Measurements from ENCODE around the gene RAB1A.
A peak's percentile ranks its signal among the peaks of the same experiment; 100 is the strongest.

The RAB1A gene

GRCh38 chr2:65061146-65061909 lies 68.6 kb downstream of the RAB1A start:
- DNase-seq (ENCODE audit: low read depth) = no peak

- DNase-seq (ENCODE audit: low read depth) = no peak
Observed at GRCh38 chr2:65059071-65059470, 70.8 kb downstream of the RAB1A start.

- no peak for DNase-seq (ENCODE audit: low read depth)
Observed at GRCh38 chr2:65057391-65058052, 72.4 kb downstream of the RAB1A start.

GRCh38 chr2:65057054-65057375 lies 72.9 kb downstream of the RAB1A start:
- DNase-seq (ENCODE audit: low read depth) = no peak

- peak; percentile 96 for DNase-seq (ENCODE audit: low read depth)
Observed at GRCh38 chr2:65056215-65057053, 73.5 kb downstream of the RAB1A start, which contains the start of gene CEP68. Gene CEP68, plus strand, starts transcription at chr2:65056416. Its CDS starts 13,029 bp downstream, at chr2:65069445.

- DNase-seq (ENCODE audit: low read depth) = no peak
Observed at GRCh38 chr2:65055422-65056214, 74.3 kb downstream of the RAB1A start.

GRCh38 chr2:65054749-65055421 lies 75.0 kb downstream of the RAB1A start:
- DNase-seq (ENCODE audit: low read depth) = no peak

- no peak for DNase-seq (ENCODE audit: low read depth)
Observed at GRCh38 chr2:65053199-65053598, 76.7 kb downstream of the RAB1A start.

- no peak for DNase-seq (ENCODE audit: low read depth)
Observed at GRCh38 chr2:65050931-65051330, 79.0 kb downstream of the RAB1A start.

GRCh38 chr2:65049010-65049639 lies 80.8 kb downstream of the RAB1A start:
- DNase-seq (ENCODE audit: low read depth) = no peak

GRCh38 chr2:65046633-65047407 lies 83.1 kb downstream of the RAB1A start:
- no peak for DNase-seq (ENCODE audit: low read depth)

- DNase-seq (ENCODE audit: low read depth) = no peak
Observed at GRCh38 chr2:65045651-65046050, 84.3 kb downstream of the RAB1A start.

- DNase-seq (ENCODE audit: low read depth) = no peak
Observed at GRCh38 chr2:65044097-65044735, 85.7 kb downstream of the RAB1A start.

GRCh38 chr2:65043001-65043400 lies 86.9 kb downstream of the RAB1A start:
- DNase-seq (ENCODE audit: low read depth) = no peak

- peak; percentile 86 for DNase-seq (ENCODE audit: low read depth)
Observed at GRCh38 chr2:65040400-65041261, 89.3 kb downstream of the RAB1A start.

GRCh38 chr2:65039640-65040039 lies 90.3 kb downstream of the RAB1A start:
- DNase-seq (ENCODE audit: low read depth) = no peak

- no peak for DNase-seq (ENCODE audit: low read depth)
Observed at GRCh38 chr2:65037178-65037577, 92.7 kb downstream of the RAB1A start.

Data from CMK (cell line).